SK-N-SH treated with all-trans-retinoic acid at 6 μM for 48 hours (cell line): ENCODE measurements around the gene ADIRF.

Experiments used
- ATAC-seq: fragments of 200-7000 bp; cut with Tn5 transposase; 3 replicates; pipeline ENCODE4 v1.9.1; 2020; ENCODE audit warnings: mild to moderate bottlenecking, moderate library complexity
- ARNTL ChIP-seq: fragments of 450-650 bp; formaldehyde crosslinking; IDR thresholded peaks from 2 replicates; pipeline ENCODE4 v1.5.0; 2020; ENCODE audit warnings: low read depth, mild to moderate bottlenecking, moderate library complexity, borderline replicate concordance
- BACH2 ChIP-seq: fragments of 250-450 bp; sonication (Bioruptor Pico); IDR thresholded peaks from 2 replicates; pipeline ENCODE4 v1.9.0; 2021; ENCODE audit warnings: mild to moderate bottlenecking, borderline replicate concordance
- CSDC2 ChIP-seq: fragments of 250-450 bp; sonication (Bioruptor Pico); IDR thresholded peaks from 2 replicates; pipeline ENCODE4 v1.5.0; 2020; ENCODE audit warnings: mild to moderate bottlenecking, moderate library complexity
- ESRRG ChIP-seq: fragments of 250-450 bp; sonication (Bioruptor Pico); IDR thresholded peaks from 2 replicates; pipeline ENCODE4 v1.6.1; 2021; ENCODE audit warnings: mild to moderate bottlenecking
- GLIS3 ChIP-seq: fragments of 250-450 bp; sonication (Bioruptor Pico); IDR thresholded peaks from 2 replicates; pipeline ENCODE4 v1.5.0; 2020; ENCODE audit warnings: mild to moderate bottlenecking, moderate library complexity
- ISL1 ChIP-seq: fragments of 250-450 bp; sonication (Bioruptor Pico); IDR thresholded peaks from 2 replicates; pipeline ENCODE4 v2.1.2; 2022; ENCODE audit warnings: mild to moderate bottlenecking, moderate library complexity
- OSR1 ChIP-seq: fragments of 250-450 bp; sonication (Bioruptor Pico); IDR thresholded peaks from 2 replicates; pipeline ENCODE4 v1.8.0; 2022; ENCODE audit warnings: moderate library complexity, mild to moderate bottlenecking, inconsistent platforms
- PPARA ChIP-seq: fragments of 250-450 bp; sonication (Bioruptor Pico); IDR thresholded peaks from 2 replicates; pipeline ENCODE4 v1.5.0; 2020; ENCODE audit warnings: mild to moderate bottlenecking, borderline replicate concordance
- RARB ChIP-seq: fragments of 250-450 bp; sonication (Bioruptor Pico); IDR thresholded peaks from 2 replicates; pipeline ENCODE4 v1.8.0; 2021; ENCODE audit warnings: mild to moderate bottlenecking, moderate library complexity
- TCF4 ChIP-seq: fragments of 250-450 bp; sonication (Bioruptor Pico); IDR thresholded peaks from 2 replicates; pipeline ENCODE4 v1.8.0; 2021; ENCODE audit warnings: mild to moderate bottlenecking, moderate library complexity, borderline replicate concordance
- ZFP3 ChIP-seq: fragments of 250-450 bp; sonication (Bioruptor Pico); IDR thresholded peaks from 2 replicates; pipeline ENCODE4 v1.5.0; 2020; ENCODE audit warnings: mild to moderate bottlenecking, moderate library complexity
- ZFP30 ChIP-seq: fragments of 450-650 bp; formaldehyde crosslinking; IDR thresholded peaks from 2 replicates; pipeline ENCODE4 v1.5.0; 2022; ENCODE audit warnings: mild to moderate bottlenecking, moderate library complexity
- ZNF565 ChIP-seq: fragments of 450-650 bp; formaldehyde crosslinking; conservative IDR thresholded peaks from 2 replicates; pipeline ENCODE4 v1.5.0; 2020; ENCODE audit warnings: low read depth, mild to moderate bottlenecking, moderate library complexity
- ZNF70 ChIP-seq: fragments of 450-650 bp; formaldehyde crosslinking; IDR thresholded peaks from 2 replicates; pipeline ENCODE4 v1.5.0; 2020; ENCODE audit warnings: mild to moderate bottlenecking, moderate library complexity
- ZNF8 ChIP-seq: fragments of 450-650 bp; formaldehyde crosslinking; IDR thresholded peaks from 2 replicates; pipeline ENCODE4 v1.5.0; 2020; ENCODE audit warnings: mild to moderate bottlenecking, moderate library complexity
- TF ChIP-seq, protein P1 (sequence below): fragments of 250-450 bp; sonication (Bioruptor Pico); IDR thresholded peaks from 2 replicates; pipeline ENCODE4 v1.5.0; 2020; ENCODE audit warnings: mild to moderate bottlenecking, moderate library complexity
- TF ChIP-seq, protein P2 (sequence below): fragments of 250-450 bp; sonication (Bioruptor Pico); IDR thresholded peaks from 2 replicates; pipeline ENCODE4 v1.5.1; 2021; ENCODE audit warnings: mild to moderate bottlenecking, moderate library complexity
- TF ChIP-seq, protein P3 (sequence below): fragments of 250-450 bp; sonication (Bioruptor Pico); IDR thresholded peaks from 2 replicates; pipeline ENCODE4 v1.8.0; 2020; ENCODE audit warnings: mild to moderate bottlenecking, moderate library complexity, borderline replicate concordance
- TF ChIP-seq, protein P4 (sequence below): fragments of 250-450 bp; sonication (Bioruptor Pico); IDR thresholded peaks from 2 replicates; pipeline ENCODE4 v1.5.1; 2020; ENCODE audit warnings: low read depth, mild to moderate bottlenecking, moderate library complexity

ADIRF gene

DNA sequence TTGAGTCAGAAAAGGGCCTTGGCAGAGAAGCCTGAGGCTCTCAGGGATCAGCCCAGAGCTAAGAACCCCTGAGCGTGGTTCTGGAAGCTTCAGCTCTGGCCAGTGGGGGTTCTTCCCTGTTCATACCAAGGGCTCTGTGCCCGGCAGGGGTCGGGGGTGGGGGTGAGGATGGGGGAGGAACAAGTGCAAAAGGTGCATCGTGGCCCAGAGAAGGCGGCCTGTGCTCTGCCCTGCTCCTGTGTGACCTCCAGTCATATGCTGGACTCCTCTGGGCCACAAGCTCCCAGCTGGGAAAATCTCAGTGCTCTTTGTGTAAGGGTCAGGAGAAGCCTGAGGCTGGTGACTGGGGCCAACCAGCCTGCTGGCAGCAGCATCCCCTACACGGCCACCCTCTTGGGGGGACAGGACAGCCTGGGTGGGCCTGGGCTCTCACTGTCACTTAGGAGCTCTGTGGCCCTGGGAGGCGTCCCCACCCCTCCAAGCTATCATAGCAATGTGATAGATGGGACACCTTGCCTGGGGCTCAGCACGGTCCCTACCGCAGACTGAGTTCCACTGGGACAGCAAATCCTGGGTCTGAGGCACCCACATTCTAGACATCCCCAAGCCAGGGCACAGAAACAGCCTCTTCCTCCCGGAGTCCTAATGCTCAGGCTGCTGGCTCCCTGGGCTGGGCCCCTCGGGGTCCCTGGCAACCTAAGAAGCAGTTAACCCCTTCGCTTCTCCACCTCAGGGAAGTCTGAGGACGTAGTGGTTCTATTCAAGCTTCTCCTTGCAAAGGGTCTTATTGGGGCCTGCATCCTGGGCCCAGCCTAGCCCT, 13.4 kb upstream of the ADIRF start (continued):
- TF ChIP-seq, protein P1, sequence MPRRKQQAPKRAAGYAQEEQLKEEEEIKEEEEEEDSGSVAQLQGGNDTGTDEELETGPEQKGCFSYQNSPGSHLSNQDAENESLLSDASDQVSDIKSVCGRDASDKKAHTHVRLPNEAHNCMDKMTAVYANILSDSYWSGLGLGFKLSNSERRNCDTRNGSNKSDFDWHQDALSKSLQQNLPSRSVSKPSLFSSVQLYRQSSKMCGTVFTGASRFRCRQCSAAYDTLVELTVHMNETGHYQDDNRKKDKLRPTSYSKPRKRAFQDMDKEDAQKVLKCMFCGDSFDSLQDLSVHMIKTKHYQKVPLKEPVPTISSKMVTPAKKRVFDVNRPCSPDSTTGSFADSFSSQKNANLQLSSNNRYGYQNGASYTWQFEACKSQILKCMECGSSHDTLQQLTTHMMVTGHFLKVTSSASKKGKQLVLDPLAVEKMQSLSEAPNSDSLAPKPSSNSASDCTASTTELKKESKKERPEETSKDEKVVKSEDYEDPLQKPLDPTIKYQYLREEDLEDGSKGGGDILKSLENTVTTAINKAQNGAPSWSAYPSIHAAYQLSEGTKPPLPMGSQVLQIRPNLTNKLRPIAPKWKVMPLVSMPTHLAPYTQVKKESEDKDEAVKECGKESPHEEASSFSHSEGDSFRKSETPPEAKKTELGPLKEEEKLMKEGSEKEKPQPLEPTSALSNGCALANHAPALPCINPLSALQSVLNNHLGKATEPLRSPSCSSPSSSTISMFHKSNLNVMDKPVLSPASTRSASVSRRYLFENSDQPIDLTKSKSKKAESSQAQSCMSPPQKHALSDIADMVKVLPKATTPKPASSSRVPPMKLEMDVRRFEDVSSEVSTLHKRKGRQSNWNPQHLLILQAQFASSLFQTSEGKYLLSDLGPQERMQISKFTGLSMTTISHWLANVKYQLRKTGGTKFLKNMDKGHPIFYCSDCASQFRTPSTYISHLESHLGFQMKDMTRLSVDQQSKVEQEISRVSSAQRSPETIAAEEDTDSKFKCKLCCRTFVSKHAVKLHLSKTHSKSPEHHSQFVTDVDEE (CRISPR knock-in tag), result no peak
- TF ChIP-seq, protein P2, sequence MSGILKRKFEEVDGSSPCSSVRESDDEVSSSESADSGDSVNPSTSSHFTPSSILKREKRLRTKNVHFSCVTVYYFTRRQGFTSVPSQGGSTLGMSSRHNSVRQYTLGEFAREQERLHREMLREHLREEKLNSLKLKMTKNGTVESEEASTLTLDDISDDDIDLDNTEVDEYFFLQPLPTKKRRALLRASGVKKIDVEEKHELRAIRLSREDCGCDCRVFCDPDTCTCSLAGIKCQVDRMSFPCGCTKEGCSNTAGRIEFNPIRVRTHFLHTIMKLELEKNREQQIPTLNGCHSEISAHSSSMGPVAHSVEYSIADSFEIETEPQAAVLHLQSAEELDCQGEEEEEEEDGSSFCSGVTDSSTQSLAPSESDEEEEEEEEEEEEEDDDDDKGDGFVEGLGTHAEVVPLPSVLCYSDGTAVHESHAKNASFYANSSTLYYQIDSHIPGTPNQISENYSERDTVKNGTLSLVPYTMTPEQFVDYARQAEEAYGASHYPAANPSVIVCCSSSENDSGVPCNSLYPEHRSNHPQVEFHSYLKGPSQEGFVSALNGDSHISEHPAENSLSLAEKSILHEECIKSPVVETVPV, result no peak
- TF ChIP-seq ZFP30 (CRISPR knock-in tag), result no peak
- TF ChIP-seq ZFP3 (CRISPR knock-in tag), result no peak
- TF ChIP-seq, protein P3, sequence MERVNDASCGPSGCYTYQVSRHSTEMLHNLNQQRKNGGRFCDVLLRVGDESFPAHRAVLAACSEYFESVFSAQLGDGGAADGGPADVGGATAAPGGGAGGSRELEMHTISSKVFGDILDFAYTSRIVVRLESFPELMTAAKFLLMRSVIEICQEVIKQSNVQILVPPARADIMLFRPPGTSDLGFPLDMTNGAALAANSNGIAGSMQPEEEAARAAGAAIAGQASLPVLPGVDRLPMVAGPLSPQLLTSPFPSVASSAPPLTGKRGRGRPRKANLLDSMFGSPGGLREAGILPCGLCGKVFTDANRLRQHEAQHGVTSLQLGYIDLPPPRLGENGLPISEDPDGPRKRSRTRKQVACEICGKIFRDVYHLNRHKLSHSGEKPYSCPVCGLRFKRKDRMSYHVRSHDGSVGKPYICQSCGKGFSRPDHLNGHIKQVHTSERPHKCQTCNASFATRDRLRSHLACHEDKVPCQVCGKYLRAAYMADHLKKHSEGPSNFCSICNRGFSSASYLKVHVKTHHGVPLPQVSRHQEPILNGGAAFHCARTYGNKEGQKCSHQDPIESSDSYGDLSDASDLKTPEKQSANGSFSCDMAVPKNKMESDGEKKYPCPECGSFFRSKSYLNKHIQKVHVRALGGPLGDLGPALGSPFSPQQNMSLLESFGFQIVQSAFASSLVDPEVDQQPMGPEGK (CRISPR knock-in tag), result no peak
- no peak for TF ChIP-seq CSDC2 (CRISPR knock-in tag)
- no peak for TF ChIP-seq ESRRG (CRISPR knock-in tag)
- no peak for TF ChIP-seq PPARA (CRISPR knock-in tag)

DNA sequence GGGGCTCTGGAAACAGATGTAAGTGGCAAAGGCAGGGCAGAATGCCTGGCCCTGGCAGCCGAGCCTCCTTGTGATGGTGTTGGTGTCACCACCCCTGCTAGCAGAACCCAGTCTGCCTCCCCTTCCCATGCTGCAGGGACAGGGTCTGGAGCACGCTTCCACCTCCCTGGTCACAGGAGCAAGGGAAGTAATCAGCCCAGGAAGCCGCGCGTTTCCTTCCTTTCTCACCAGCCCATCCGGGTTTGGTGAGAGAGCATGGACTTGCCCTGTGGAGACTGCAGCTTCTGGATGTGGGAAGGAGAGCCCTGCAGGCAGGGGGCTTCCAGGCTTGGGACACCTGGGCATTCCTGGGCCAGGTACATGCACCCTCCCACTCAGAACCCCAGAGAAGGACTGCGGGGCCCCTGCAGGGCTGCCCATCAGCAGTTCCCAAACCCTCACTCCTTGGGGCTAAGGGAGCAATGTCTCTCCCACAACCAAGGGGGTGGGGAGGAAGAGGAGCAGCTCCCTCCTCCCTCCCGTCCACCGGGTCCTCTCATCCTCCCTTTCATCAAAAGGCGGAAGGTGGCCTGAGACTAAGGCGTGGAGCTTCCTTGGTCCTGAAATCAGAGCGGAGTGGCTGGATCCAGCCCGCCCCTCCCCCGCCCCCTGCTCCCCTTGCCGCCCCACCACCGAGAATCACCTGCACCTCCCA, 12.6 kb upstream of the ADIRF start:
- ATAC-seq, result no peak
- TF ChIP-seq OSR1 (CRISPR knock-in tag), result no peak
- TF ChIP-seq RARB (CRISPR knock-in tag), result no peak
- TF ChIP-seq, protein P2, result no peak
- no peak for TF ChIP-seq TCF4
- no peak for TF ChIP-seq ZNF8 (CRISPR knock-in tag)

DNA sequence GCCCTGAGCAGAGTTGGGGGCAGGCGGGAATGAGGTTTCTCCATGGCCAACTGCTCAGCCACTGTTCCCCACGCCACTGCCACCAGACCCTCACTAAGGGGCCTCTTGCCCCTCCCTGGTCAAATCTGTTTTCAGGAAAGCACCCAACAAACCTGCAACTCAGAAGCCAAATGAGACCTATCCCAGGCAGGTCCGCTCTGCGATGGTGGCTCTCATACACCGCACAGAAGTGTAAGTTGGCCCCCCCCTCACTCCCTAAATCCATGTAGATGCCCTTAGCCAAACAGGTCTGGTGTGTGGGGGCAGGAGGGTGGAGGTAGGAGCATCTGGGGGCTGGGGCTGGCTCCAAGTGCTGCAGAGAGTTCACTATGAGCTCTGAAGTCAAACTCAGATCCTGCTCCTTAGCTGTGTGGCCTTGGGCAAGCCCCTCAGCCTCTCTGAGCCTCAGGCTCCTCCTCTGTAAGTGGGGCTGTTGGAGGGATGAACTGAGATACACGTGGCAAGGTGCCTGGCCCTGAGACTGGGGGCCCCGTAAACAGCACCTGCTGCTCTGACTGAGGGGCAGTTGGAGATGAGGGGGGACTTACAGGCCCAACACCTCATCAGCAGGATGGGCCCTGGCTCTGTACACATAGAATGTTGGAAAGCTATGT, 12.0 kb upstream of the ADIRF start:
- no peak for ATAC-seq
- TF ChIP-seq ISL1, result no peak
- TF ChIP-seq BACH2 (CRISPR knock-in tag), result no peak
- TF ChIP-seq, protein P1 (CRISPR knock-in tag), result no peak
- no peak for TF ChIP-seq OSR1 (CRISPR knock-in tag)
- no peak for TF ChIP-seq GLIS3 (CRISPR knock-in tag)
- no peak for TF ChIP-seq ARNTL
- TF ChIP-seq, protein P2, result no peak
- no peak for TF ChIP-seq ZNF70 (CRISPR knock-in tag)
- TF ChIP-seq, protein P3 (CRISPR knock-in tag), result no peak
- no peak for TF ChIP-seq ZNF565 (CRISPR knock-in tag)
- TF ChIP-seq RARB (CRISPR knock-in tag), result no peak
- TF ChIP-seq, protein P4, sequence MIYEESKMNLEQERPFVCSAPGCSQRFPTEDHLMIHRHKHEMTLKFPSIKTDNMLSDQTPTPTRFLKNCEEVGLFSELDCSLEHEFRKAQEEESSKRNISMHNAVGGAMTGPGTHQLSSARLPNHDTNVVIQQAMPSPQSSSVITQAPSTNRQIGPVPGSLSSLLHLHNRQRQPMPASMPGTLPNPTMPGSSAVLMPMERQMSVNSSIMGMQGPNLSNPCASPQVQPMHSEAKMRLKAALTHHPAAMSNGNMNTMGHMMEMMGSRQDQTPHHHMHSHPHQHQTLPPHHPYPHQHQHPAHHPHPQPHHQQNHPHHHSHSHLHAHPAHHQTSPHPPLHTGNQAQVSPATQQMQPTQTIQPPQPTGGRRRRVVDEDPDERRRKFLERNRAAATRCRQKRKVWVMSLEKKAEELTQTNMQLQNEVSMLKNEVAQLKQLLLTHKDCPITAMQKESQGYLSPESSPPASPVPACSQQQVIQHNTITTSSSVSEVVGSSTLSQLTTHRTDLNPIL (CRISPR knock-in tag), result no peak
